GM12878 (cell line): ENCODE data around the gene MRPS27. TPM values are rescaled to one million over a fixed set of nuclear protein-coding genes. Genes with fewer than 3 reads are reported as not detected.

ENCODE experiments used
- ATAC-seq: fragments of 200-7000 bp; cut with Tn5 transposase; 3 replicates; pipeline ENCODE4 v1.9.1; 2020; ENCODE audit warnings: mild to moderate bottlenecking, moderate library complexity
- BruUV-seq: library from RNA; stranded (reverse); fragments of 400-500 nt; replicated peaks from 2 replicates; lab custom pipeline; 2021; lab: Mats Ljungman, UMichigan
- CTCF ChIA-PET: fragments of 300-600 bp; sonication (Branson Sonifier 250); formaldehyde crosslinking; extraction: SDS; loops from one replicate; lab custom pipeline; 2021; ENCODE audit warnings: inconsistent platforms; lab: Yijun Ruan, JAX
- POLR2A ChIA-PET: fragments of 350-600 bp; formaldehyde crosslinking; extraction: SDS; loops from one replicate; lab custom pipeline; 2021; ENCODE audit warnings: inconsistent platforms; lab: Charles Lee
- RAD21 ChIA-PET: fragments of 300-600 bp; sonication (Branson Sonifier 250); formaldehyde crosslinking; loops from one replicate; lab custom pipeline; 2023; ENCODE audit warnings: antibody characterized with exemption; ENCODE audit not compliant: unreplicated experiment; lab: Charles Lee
- SMC1A ChIA-PET: fragments of 300-600 bp; sonication (Branson Sonifier 250); formaldehyde crosslinking; loops from one replicate; lab custom pipeline; 2023; ENCODE audit not compliant: unreplicated experiment, uncharacterized antibody; lab: Charles Lee
- DNase-seq: peaks from one replicate; pipeline ENCODE4 v3.0.0-alpha.2; 2011; ENCODE audit warnings: low read depth, low spot score
- FAIRE-seq: peaks from 3 replicates; lab custom pipeline; 2011; peaks lifted over from hg19 to GRCh38; lab: Jason Lieb, UNC
- H2AFZ ChIP-seq: 2 replicates; pipeline ENCODE4 v1.6.0; 2011; ENCODE audit warnings: low read depth, low read length, control low read depth; ENCODE audit not compliant: control insufficient read depth
- H3K27ac ChIP-seq: 2 replicates; pipeline ENCODE4 v1.5.1; 2011; ENCODE audit warnings: control low read depth; ENCODE audit not compliant: control insufficient read depth, insufficient read depth
- H3K27me3 ChIP-seq, 2 experiments: replicated peaks in 1 of 2; 2 replicates each; pipeline versions ENCODE4 v1.6.0 to v1.6.1; 2011; ENCODE audit warnings: low read length in 1 of 2; ENCODE audit not compliant: control insufficient read depth in 2 of 2, insufficient read depth in 2 of 2
- H3K36me3 ChIP-seq, 2 experiments: 2 replicates each; pipeline ENCODE4 v1.5.1; 2011; ENCODE audit warnings: low read length in 1 of 2; ENCODE audit not compliant: control insufficient read depth in 2 of 2, insufficient read depth in 2 of 2
- H3K4me1 ChIP-seq: 2 replicates; pipeline ENCODE4 v1.6.1; 2011; ENCODE audit warnings: mild to moderate bottlenecking, low read length, moderate library complexity, mixed read lengths; ENCODE audit not compliant: control insufficient read depth, insufficient read depth
- H3K4me2 ChIP-seq: 2 replicates; pipeline ENCODE4 v1.6.0; 2011; ENCODE audit warnings: control low read depth; ENCODE audit not compliant: control insufficient read depth, insufficient read depth
- H3K4me3 ChIP-seq: fragments of 200-600 bp; sonication (generic); 2 replicates; pipeline ENCODE4 v1.5.1; 2016
- H3K79me2 ChIP-seq: 2 replicates; pipeline ENCODE4 v1.6.0; 2011; ENCODE audit warnings: low read length; ENCODE audit not compliant: control insufficient read depth, insufficient read depth
- H3K9ac ChIP-seq: 2 replicates; pipeline ENCODE4 v1.8.0; 2011; ENCODE audit warnings: low read length, control low read depth, mixed read lengths; ENCODE audit not compliant: control insufficient read depth, insufficient read depth
- H3K9me3 ChIP-seq: replicated peaks from 3 replicates; pipeline ENCODE4 v1.5.1; 2011; ENCODE audit warnings: mild to moderate bottlenecking, low read length; ENCODE audit not compliant: control insufficient read depth, insufficient read depth
- H4K20me1 ChIP-seq: 2 replicates; pipeline ENCODE4 v1.6.0; 2011; ENCODE audit not compliant: control insufficient read depth, insufficient read depth
- ATF7 ChIP-seq: fragments of 450-650 bp; IDR thresholded peaks from 2 replicates; pipeline ENCODE4 v1.6.1; 2016; ENCODE audit warnings: low read depth, mild to moderate bottlenecking
- CBX3 ChIP-seq: fragments of 200-600 bp; sonication (generic); IDR thresholded peaks from 2 replicates; pipeline ENCODE4 v1.6.1; 2016; ENCODE audit warnings: low read depth, borderline replicate concordance
- CUX1 ChIP-seq: IDR thresholded peaks from 2 replicates; pipeline ENCODE4 v1.6.1; 2012; ENCODE audit warnings: improper control_type of control experiment, low read depth, low read length; ENCODE audit not compliant: insufficient replicate concordance
- EP300 ChIP-seq, 2 experiments: fragments of 150-350 bp in 1 of 2; IDR thresholded peaks; 2 replicates each; pipeline ENCODE4 v1.6.1; 2011 to 2012; ENCODE audit warnings: low read depth in 2 of 2, low read length in 2 of 2, borderline replicate concordance in 1 of 2, improper control_type of control experiment in 1 of 2, inconsistent platforms in 1 of 2; ENCODE audit not compliant: control insufficient read depth in 1 of 2
- MAX ChIP-seq: IDR thresholded peaks from 2 replicates; pipeline ENCODE4 v1.6.1; 2012; ENCODE audit warnings: low read depth, low read length, improper control_type of control experiment
- MLLT1 ChIP-seq: fragments of 450-650 bp; IDR thresholded peaks from 2 replicates; pipeline ENCODE4 v1.6.1; 2016; ENCODE audit warnings: mild to moderate bottlenecking
- MXI1 ChIP-seq: fragments of 150-350 bp; IDR thresholded peaks from 2 replicates; pipeline ENCODE4 v1.6.1; 2011; ENCODE audit warnings: low read depth, mild to moderate bottlenecking, inconsistent platforms, low read length, improper control_type of control experiment
- SPI1 ChIP-seq: IDR thresholded peaks from 2 replicates; pipeline ENCODE4 v1.6.1; 2011; ENCODE audit warnings: low read depth, mild to moderate bottlenecking, low read length, moderate library complexity, borderline replicate concordance; ENCODE audit not compliant: insufficient read depth
- SREBF2 ChIP-seq: IDR thresholded peaks from 2 replicates; pipeline ENCODE4 v1.6.1; 2012; ENCODE audit warnings: mild to moderate bottlenecking, low read length
- WGBS: methylation state at CpG from one replicate; pipeline ENCODE4 v1.1.6; 2016; ENCODE audit warnings: low lambda C conversion rate; ENCODE audit not compliant: insufficient replicate concordance, insufficient coverage; ENCODE audit errors: missing lambda C conversion rate; 5-methylcytosine and 5-hydroxymethylcytosine counted together
- in situ Hi-C: fragments of 300-500 bp; cut with MboI; formaldehyde crosslinking; loops from 9 replicates; pipeline ENCODE4 v1.14.3; 2018; ENCODE audit warnings: mixed read lengths
- intact Hi-C: fragments of 100-400 bp; cut with micrococcal nuclease; formaldehyde crosslinking; loops from one replicate; pipeline ENCODE4 v1.14.2; 2022; ENCODE audit not compliant: unreplicated experiment
- polyA plus RNA-seq, 11 experiments: library from polyadenylated mRNA; depleted of rRNA in 4 of 11; unstranded in 6 of 11; stranded (reverse) in 5 of 11; fragments of >200 nt; fragmentation: Nextera tagmentation in 4 of 11; fragmentation: Illumina TruSeq in 1 of 11; extraction: Ambion mirVana in 4 of 11; extraction: Trizol in 1 of 11; gene quantifications; 1 replicate in 1 of 11; 2 replicates in 10 of 11; pipeline versions ENCODE4 v1.2.1 to v1.2.3, GENCODE V29; 2011 to 2016; ENCODE audit warnings: inconsistent platforms in 2 of 11, missing spikeins in 2 of 11, low read depth in 1 of 11
- total RNA-seq, 4 experiments: library from RNA; depleted of rRNA in 3 of 4; stranded (reverse); fragments of >200 nt in 3 of 4; fragmentation: Illumina TruSeq in 1 of 4; extraction: Trizol in 1 of 4; gene quantifications; 2 replicates each; pipeline versions ENCODE4 v1.2.1 to v1.2.3, GENCODE V29; 2013 to 2021

Gene MRPS27
- total and polyA plus RNA-seq, 10 of the 15 experiments (the other 5 are each of a cell fraction or from before 2014, with no cell fraction given) = 61.0 to 128 (median 93.0) TPM

- TF ChIP-seq MLLT1 (no peak), CUX1 (no peak), MAX (no peak), MXI1 (no peak)
Observed at GRCh38 chr5:72256536-72256935, 63.5 kb downstream of the MRPS27 start (continued).

- POLR2A ChIA-PET = no interaction called here
- no TSS peak for BruUV-seq
- ATAC-seq = no peak
- Histone ChIP-seq H4K20me1 (no peaks in the 10 kb centered on the region), H3K9me3 (no peaks in the 10 kb centered on the region), H3K4me1 (no peaks in the 10 kb centered on the region), H3K4me2 (no peak overlapping the region), H3K4me3 (no peak overlapping the region), H3K27ac (no peak overlapping the region), H3K79me2 (no peaks in the 10 kb centered on the region; the same call in 1 of the 2 replicates), H3K36me3 (peaks cover 3 to 5% of the 10 kb centered on the region in 2 experiments), H3K9ac (no peak overlapping the region), H3K27me3 (no peaks in the 10 kb centered on the region), H2AFZ (no peak overlapping the region)
- WGBS = 100% methylated on average over 2 of the region's 2 CpGs
- intact Hi-C loops = no loop called here
- CTCF ChIA-PET = no interaction called here
- no peak for FAIRE-seq
- RAD21 ChIA-PET = no interaction called here
- SMC1A ChIA-PET = interaction anchor here (1.3 kb wide), 1 partner anchor 27 kb away, joined by 3 read pairs; no protein-coding TSS in a partner anchor
- no peak for TF ChIP-seq SREBF2
- TF ChIP-seq ATF7 = no peak
- no peak for TF ChIP-seq EP300 (IDR thresholded peaks at IDR 0.05; ENCODE audit: borderline replicate concordance in 1 of 2, control insufficient read depth in 1 of 2, low read depth in 2 of 2, low read length in 2 of 2)
- TF ChIP-seq CBX3 = no peak
- TF ChIP-seq SPI1 = no peak
- in situ Hi-C loops = no loop called here
- DNase-seq = no peak
Observed at GRCh38 chr5:72255670-72256069, 64.4 kb downstream of the MRPS27 start.
